Ishikawa (cell line): Measurements from ENCODE around the gene PDE10A.

Experiments used
- CEBPB ChIP-seq: IDR thresholded peaks from 2 replicates; pipeline ENCODE4 v1.6.1; 2012
- CREB1 ChIP-seq: IDR thresholded peaks from 2 replicates; pipeline ENCODE4 v1.6.1; 2012; ENCODE audit warnings: low read depth
- EGR1 ChIP-seq: IDR thresholded peaks from 2 replicates; pipeline ENCODE4 v1.6.1; 2012
- EP300 ChIP-seq: IDR thresholded peaks from 2 replicates; pipeline ENCODE4 v1.6.1; 2012; ENCODE audit warnings: borderline replicate concordance
- FOXM1 ChIP-seq: IDR thresholded peaks from 2 replicates; pipeline ENCODE4 v1.6.1; 2012; ENCODE audit warnings: low read depth, borderline replicate concordance
- MAX ChIP-seq: IDR thresholded peaks from 2 replicates; pipeline ENCODE4 v1.6.1; 2012
- NFIC ChIP-seq: IDR thresholded peaks from 2 replicates; pipeline ENCODE4 v1.6.1; 2012
- RAD21 ChIP-seq: IDR thresholded peaks from 2 replicates; pipeline ENCODE4 v1.6.1; 2012; ENCODE audit warnings: low read depth
- REST ChIP-seq: IDR thresholded peaks from 2 replicates; pipeline ENCODE4 v1.6.1; 2012; ENCODE audit warnings: low read depth, mild to moderate bottlenecking
- TAF1 ChIP-seq: IDR thresholded peaks from 2 replicates; pipeline ENCODE4 v1.6.1; 2012; ENCODE audit warnings: low read depth, mild to moderate bottlenecking
- TCF12 ChIP-seq: IDR thresholded peaks from 2 replicates; pipeline ENCODE4 v1.6.1; 2012; ENCODE audit warnings: low read depth
- TEAD4 ChIP-seq: IDR thresholded peaks from 2 replicates; pipeline ENCODE4 v1.6.1; 2012
- USF1 ChIP-seq: IDR thresholded peaks from 2 replicates; pipeline ENCODE4 v1.6.1; 2012
- YY1 ChIP-seq: IDR thresholded peaks from 2 replicates; pipeline ENCODE4 v1.6.1; 2012; ENCODE audit warnings: low read depth
- ZBTB7A ChIP-seq: IDR thresholded peaks from 2 replicates; pipeline ENCODE4 v1.6.1; 2012; ENCODE audit warnings: low read depth

PDE10A gene

GRCh38 chr6:165695722-165696515 lies 32.9 kb upstream of the PDE10A start:
- TF ChIP-seq YY1 = no peak
- TF ChIP-seq FOXM1 = no peak
- TF ChIP-seq REST = no peak
- no peak for TF ChIP-seq RAD21
- no peak for TF ChIP-seq TCF12
- TF ChIP-seq ZBTB7A = no peak
- TF ChIP-seq MAX = no peak
- TF ChIP-seq NFIC = no peak
- TF ChIP-seq USF1 = no peak
- TF ChIP-seq EGR1 = no peak
- TF ChIP-seq TAF1 = no peak
- no peak for TF ChIP-seq CREB1
- TF ChIP-seq CEBPB = no peak
- no peak for TF ChIP-seq TEAD4
- no peak for TF ChIP-seq EP300

- TF ChIP-seq FOXM1 = no peak
- TF ChIP-seq CREB1 = no peak
- no peak for TF ChIP-seq TCF12
- TF ChIP-seq NFIC = no peak
- TF ChIP-seq MAX = no peak
- no peak for TF ChIP-seq USF1
- no peak for TF ChIP-seq REST
- TF ChIP-seq TAF1 = no peak
- TF ChIP-seq YY1 = no peak
Measured at GRCh38 chr6:165694296-165694695, 31.3 kb upstream of the PDE10A start.

- no peak for TF ChIP-seq EP300
Measured at GRCh38 chr6:165692106-165692653, 29.1 kb upstream of the PDE10A start.

- TF ChIP-seq TAF1 (no peak), NFIC (no peak)
Measured at GRCh38 chr6:165689699-165690098, 26.7 kb upstream of the PDE10A start.

GRCh38 chr6:165686596-165687365 lies 23.7 kb upstream of the PDE10A start:
- no peak for TF ChIP-seq ZBTB7A
- TF ChIP-seq CEBPB = no peak
- no peak for TF ChIP-seq EP300
- no peak for TF ChIP-seq USF1

- no peak for TF ChIP-seq EGR1
- no peak for TF ChIP-seq REST
- TF ChIP-seq FOXM1 = no peak
- TF ChIP-seq YY1 = no peak
- no peak for TF ChIP-seq EP300
Measured at GRCh38 chr6:165685302-165685701, 22.3 kb upstream of the PDE10A start.
